Memory B cell (primary cell): ENCODE results near the gene ERBB4.
"Not testable (repeated sequence)": the region's sequence is repeated elsewhere in the genome, so short reads cannot be mapped to it uniquely, and the experiment has no call there.

Experiments used
- ATAC-seq: fragments of 150-1000 bp; cut with Tn5 transposase; 2 replicates; pipeline ENCODE4 v1.10.0; 2021; ENCODE audit warnings: low read depth, mild to moderate bottlenecking, moderate library complexity
- DNase-seq, 2 donors: peaks; one replicate each; pipeline ENCODE4 v3.0.0; 2022; ENCODE audit warnings: low spot score in 2 of 2
- H3K27ac Mint-ChIP-seq: one replicate; pipeline ENCODE4 v1.8.0; 2022; ENCODE audit warnings: mild to moderate bottlenecking, moderate library complexity, mixed read lengths
- H3K27me3 Mint-ChIP-seq: one replicate; pipeline ENCODE4 v1.8.0; 2022; ENCODE audit warnings: mixed read lengths
- H3K36me3 Mint-ChIP-seq: one replicate; pipeline ENCODE4 v1.8.0; 2022; ENCODE audit warnings: mild to moderate bottlenecking, mixed read lengths
- H3K4me1 Mint-ChIP-seq: one replicate; pipeline ENCODE4 v1.8.0; 2022; ENCODE audit warnings: mixed read lengths
- H3K4me3 Mint-ChIP-seq: one replicate; pipeline ENCODE4 v1.8.0; 2022; ENCODE audit warnings: mild to moderate bottlenecking, moderate library complexity, mixed read lengths
- H3K9me3 Mint-ChIP-seq: one replicate; pipeline ENCODE4 v1.8.0; 2022; ENCODE audit warnings: mixed read lengths

Gene ERBB4

DNA sequence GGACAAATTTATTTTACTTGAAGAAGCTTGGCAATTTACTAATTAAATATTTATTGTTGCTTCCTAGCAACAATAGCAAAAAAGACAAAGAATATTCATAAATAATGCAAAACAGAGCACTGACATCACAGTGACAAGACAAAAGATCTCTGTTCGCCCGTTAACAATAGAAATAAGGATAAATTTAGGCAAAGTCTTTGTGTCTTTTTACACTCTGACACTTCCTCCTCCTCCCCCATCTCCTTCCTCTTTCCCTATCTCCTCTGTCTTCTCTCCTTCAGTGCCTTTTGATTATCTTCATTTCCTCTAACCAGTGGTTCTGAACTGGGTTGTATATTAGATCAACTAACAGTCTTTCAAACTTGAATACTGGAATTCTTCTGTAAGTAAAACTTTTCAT lies 808.4 kb downstream of the ERBB4 start:
- Mint-ChIP-seq H3K4me1 (no peaks in the 10 kb centered on the region), H3K36me3 (no peaks in the 10 kb centered on the region), H3K27me3 (no peaks in the 10 kb centered on the region), H3K4me3 (no peak overlapping the region), H3K27ac (no peak overlapping the region), H3K9me3 (no peaks in the 10 kb centered on the region)
- ATAC-seq (no peak), DNase-seq (no peak)

DNA sequence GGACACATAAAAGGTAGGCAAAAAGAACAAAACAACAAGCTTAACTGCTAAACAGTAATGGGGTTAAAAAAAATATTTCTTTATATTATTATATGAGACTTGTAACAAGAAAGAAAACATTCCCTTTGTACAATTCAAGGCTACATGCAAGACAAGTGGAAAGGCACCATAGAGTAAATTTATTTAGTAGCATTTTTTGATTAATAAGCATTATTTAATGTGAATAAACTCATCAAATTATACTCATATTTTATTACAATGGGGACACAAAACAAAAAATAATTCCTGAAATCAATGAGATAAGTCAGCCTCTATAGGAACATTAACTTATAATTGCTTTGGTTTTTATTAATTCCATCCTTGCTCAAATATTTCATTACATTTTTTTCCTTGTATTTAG lies 809.2 kb downstream of the ERBB4 start:
- Mint-ChIP-seq H3K36me3 (no peaks in the 10 kb centered on the region), H3K27ac (no peak overlapping the region), H3K9me3 (no peaks in the 10 kb centered on the region), H3K27me3 (no peaks in the 10 kb centered on the region), H3K4me1 (no peaks in the 10 kb centered on the region), H3K4me3 (no peak overlapping the region)
- no peak for ATAC-seq
- no peak for DNase-seq

DNA sequence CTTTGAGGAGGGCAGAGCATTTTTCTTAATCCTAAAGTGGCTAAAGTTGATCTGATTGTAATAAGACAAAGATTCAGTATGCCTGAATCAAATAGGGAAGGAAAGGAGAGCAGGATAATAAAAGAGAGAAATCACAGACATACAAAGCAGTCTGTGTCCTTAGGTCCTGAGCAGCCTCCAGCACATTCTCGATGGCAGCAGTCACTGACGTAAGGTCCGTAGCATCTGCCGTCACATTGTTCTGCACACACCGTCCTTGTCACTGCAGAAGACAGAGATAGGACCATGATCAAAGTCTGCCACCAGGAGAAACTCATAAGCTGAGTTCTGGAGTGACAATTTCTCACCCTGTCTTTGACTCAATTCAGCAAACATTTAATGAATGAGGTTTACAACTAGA lies 813.7 kb downstream of the ERBB4 start:
- ATAC-seq (no peak), DNase-seq (no peak)
- Mint-ChIP-seq H3K9me3 (no peaks in the 10 kb centered on the region), H3K4me3 (no peak overlapping the region), H3K36me3 (no peaks in the 10 kb centered on the region), H3K4me1 (no peaks in the 10 kb centered on the region), H3K27me3 (no peaks in the 10 kb centered on the region), H3K27ac (no peak overlapping the region)

DNA sequence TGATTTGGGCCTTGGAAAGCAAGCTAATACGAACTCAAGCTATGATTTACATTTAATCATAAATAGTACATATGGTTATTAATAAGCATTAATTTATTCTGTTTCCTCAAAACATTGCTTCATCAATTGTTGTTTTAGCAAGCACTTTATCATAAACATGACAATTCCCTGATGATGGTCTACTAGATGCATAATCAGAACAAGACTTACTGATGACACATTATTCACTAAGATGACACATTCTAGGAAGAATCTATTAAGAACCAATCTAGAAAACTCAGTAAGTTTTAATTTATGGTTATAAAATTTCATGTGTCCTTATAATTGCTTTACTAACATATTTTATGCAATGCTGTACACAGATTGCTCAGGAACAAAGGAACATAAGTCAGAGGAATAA lies 815.2 kb downstream of the ERBB4 start:
- Mint-ChIP-seq H3K27ac (no peak overlapping the region), H3K27me3 (no peaks in the 10 kb centered on the region), H3K9me3 (no peaks in the 10 kb centered on the region), H3K4me1 (no peaks in the 10 kb centered on the region), H3K36me3 (no peaks in the 10 kb centered on the region), H3K4me3 (no peak overlapping the region)
- DNase-seq: no peak
- no peak for ATAC-seq

DNA sequence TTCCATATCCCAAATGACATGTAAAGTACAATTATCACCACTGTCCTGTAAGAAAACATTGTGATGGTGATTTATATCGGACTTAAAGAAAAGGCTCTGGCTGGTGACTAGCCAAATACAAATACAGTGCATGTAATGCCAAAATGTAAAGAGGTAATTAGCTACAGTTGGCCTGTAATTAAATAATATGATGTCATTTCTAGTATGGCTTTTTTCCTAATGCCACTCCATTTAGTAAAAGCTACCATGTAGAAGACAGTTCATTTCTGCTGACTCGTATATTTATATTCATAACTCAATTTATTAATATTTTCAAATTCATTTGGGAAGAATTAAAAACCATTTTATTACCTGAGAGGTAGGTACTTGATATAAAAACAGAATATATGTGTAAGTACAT lies 815.7 kb downstream of the ERBB4 start:
- no peaks in the 10 kb centered on the region for H3K9me3 Mint-ChIP-seq
- H3K27me3 Mint-ChIP-seq: no peaks in the 10 kb centered on the region
- H3K4me3 Mint-ChIP-seq: no peak overlapping the region

DNA sequence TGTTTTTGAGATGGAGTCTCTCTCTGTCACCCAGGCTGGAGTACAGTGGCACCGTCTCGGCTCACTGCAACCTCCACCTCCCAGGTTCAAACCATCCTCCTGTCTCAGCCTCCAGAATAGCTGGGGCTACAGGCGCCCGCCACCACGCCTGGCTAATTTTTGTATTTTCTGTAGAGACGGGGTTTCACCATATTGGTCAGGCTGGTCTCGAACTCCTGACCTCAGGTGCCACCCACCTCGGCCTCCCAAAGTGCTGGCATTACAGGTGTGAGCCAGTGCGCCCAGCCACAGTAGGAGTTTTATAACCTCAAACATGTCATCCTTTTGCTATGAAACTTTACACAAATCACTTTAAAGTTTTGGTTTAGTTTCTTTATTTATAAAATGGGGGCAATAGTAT lies 816.7 kb downstream of the ERBB4 start:
- H3K4me1 Mint-ChIP-seq, H3K4me3 Mint-ChIP-seq, H3K27me3 Mint-ChIP-seq, H3K27ac Mint-ChIP-seq, ATAC-seq, DNase-seq, H3K36me3 Mint-ChIP-seq, H3K9me3 Mint-ChIP-seq: not testable (repeated sequence)

More for the DNA sequence above, 815.7 kb downstream of the ERBB4 start:
- ATAC-seq (no peak), DNase-seq (no peak)
- Mint-ChIP-seq H3K27ac (no peak overlapping the region), H3K36me3 (no peaks in the 10 kb centered on the region), H3K4me1 (no peaks in the 10 kb centered on the region)

DNA sequence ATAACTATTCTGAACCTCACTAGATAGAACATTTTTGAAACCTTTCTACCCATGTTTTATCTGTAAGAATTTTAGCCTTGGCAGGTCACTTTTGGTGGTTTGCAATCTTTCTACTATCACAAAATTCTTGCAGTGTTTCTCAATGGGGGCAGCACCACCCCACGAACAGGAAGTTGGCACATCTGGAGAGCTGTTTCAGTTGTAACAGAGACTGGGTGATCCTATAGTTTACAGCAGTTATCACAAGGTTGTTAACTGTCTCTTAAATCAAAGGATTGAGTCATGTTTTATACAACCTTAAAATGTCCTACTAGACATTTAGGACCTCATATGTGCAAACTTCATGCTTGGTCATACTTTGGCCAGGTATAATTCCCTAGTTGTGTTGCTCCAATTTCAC lies 829.2 kb downstream of the ERBB4 start:
- H3K27me3 Mint-ChIP-seq: no peaks in the 10 kb centered on the region
- no peak for DNase-seq
- no peaks in the 10 kb centered on the region for H3K4me1 Mint-ChIP-seq
- no peaks in the 10 kb centered on the region for H3K36me3 Mint-ChIP-seq
- ATAC-seq: no peak
- H3K9me3 Mint-ChIP-seq: no peaks in the 10 kb centered on the region
- H3K27ac Mint-ChIP-seq: no peak overlapping the region
- no peak overlapping the region for H3K4me3 Mint-ChIP-seq

DNA sequence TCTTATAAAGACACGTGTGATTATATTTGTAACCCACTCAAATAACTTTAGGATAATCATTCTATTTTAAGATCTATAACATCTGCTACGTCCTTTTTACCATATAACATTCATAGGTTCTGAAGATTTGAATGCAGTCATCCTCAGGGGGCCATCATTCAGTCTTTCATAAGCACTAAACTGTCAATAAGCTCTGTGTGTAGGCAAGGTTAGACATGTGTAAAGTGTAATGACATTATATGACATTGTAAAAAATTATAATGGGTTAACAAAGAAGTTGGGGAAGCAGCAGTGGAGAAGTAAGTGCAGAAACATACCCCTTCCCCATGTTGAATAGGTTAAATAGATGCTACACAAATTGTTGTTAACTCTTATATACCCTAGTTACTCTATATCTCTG lies 845.9 kb downstream of the ERBB4 start:
- no peak overlapping the region for H3K4me3 Mint-ChIP-seq
- no peaks in the 10 kb centered on the region for H3K4me1 Mint-ChIP-seq

DNA sequence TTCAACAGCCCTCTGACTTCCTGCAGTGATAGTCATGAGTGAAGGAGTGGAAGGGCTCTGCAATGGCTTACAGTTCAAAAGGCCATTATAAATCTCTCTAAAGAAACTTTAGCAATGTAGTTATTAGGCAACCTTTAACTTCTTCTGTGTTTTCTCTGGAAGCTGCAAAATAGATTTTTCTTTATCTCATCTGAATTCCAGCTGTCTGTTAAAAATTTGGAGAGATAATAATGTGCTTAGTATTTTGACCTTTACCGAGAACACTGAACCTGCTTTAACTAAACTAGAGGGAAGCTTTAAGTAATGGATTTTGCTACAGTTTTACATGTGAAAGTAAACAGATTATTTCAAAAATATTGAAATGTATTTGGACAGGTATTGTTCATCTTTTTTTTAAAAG lies 847.9 kb downstream of the ERBB4 start:
- H3K36me3 Mint-ChIP-seq: no peaks in the 10 kb centered on the region

More for the DNA sequence above, 845.9 kb downstream of the ERBB4 start:
- H3K9me3 Mint-ChIP-seq: peaks cover 6% of the 10 kb centered on the region
- ATAC-seq (no peak), DNase-seq (no peak)
- H3K27ac Mint-ChIP-seq: no peak overlapping the region
- no peaks in the 10 kb centered on the region for H3K36me3 Mint-ChIP-seq
- H3K27me3 Mint-ChIP-seq: no peaks in the 10 kb centered on the region

DNA sequence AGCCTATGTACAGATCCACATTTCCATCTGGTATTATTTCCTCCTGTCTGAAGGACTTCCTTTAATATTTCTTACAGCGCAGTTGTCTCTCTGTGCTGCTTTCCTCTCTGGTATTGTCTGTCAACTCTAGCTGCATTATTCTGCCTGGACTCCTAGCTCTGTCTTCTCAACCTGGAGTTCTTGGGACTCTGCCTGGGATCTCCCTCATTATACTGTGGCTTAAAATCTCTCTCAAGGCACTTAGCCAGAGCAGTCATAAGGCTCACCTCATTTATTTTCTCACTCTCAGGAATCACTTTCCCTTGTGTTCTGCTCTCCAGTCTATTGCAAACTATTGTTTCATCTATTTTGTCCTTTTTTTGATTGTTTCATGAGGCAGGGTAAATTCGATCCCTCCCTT lies 850.4 kb downstream of the ERBB4 start:
- DNase-seq (no peak), ATAC-seq (no peak)
- H3K4me3 Mint-ChIP-seq: no peak overlapping the region
- H3K36me3 Mint-ChIP-seq: no peaks in the 10 kb centered on the region
- H3K27me3 Mint-ChIP-seq: no peaks in the 10 kb centered on the region
- no peaks in the 10 kb centered on the region for H3K4me1 Mint-ChIP-seq
- H3K9me3 Mint-ChIP-seq: peaks cover 8% of the 10 kb centered on the region
- H3K27ac Mint-ChIP-seq: no peak overlapping the region

More for the DNA sequence above, 847.9 kb downstream of the ERBB4 start:
- Mint-ChIP-seq H3K27me3 (no peaks in the 10 kb centered on the region), H3K4me3 (no peak overlapping the region), H3K9me3 (peaks cover 6% of the 10 kb centered on the region), H3K4me1 (no peaks in the 10 kb centered on the region), H3K27ac (no peak overlapping the region)
- DNase-seq (no peak), ATAC-seq (no peak)

DNA sequence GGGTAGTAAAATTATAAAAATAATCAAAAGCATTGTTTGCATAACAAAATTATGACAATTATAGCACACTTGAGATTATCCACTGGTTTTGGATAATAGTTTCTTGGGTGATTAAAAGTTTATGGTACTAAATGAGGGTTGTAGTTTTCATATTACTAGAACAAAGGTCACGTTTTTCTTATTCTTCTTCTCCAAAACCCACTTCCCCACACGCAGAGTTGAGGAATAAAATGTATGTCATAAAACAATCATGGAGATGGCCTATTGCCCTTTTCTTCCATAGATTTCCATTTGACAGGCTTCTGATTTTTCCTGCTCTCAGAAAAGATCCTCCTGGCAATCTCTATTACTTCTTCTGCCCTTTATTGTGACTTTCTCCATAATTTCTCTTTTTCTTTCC lies 863.9 kb downstream of the ERBB4 start:
- Mint-ChIP-seq H3K27me3 (no peaks in the 10 kb centered on the region), H3K4me1 (no peaks in the 10 kb centered on the region), H3K36me3 (no peaks in the 10 kb centered on the region)

DNA sequence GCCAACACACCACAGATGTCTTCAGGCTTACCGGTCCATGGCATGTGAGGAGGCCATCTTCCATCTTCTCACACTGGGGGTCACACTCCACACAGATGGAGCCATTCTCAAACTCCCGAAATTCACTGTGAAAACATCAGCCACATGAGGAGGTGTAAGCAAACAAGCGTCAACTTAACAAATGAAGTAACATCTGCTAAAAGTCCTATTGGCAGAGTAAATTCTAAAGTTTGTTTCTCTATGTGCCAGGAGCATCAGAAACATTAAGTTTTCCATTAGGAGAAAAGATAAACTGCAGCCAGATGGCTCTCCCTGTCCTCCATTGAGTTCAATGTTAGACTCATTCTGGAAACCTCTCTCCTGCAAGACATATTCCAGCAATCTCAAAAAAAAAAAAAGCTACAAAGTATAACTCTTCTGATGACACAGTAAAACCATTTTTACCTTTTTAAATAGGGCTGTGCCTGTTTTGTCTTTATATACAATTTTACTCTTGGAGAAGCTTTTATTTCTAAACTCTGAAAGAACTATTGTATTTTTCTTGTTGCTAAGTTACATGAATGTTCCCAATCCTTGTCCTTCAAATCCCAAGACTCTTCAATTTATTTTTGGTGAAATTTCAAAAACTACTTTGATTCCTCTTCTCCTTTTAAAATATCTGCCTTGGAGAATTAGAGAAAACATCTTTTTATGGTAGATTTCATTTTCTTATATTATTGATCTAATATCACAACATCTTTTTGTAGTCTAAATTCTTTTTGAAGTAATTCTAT lies 865.3 kb downstream of the ERBB4 start:
- DNase-seq (no peak), ATAC-seq (no peak)
- Mint-ChIP-seq H3K27me3 (no peaks in the 10 kb centered on the region), H3K4me3 (no peak overlapping the region), H3K9me3 (no peaks in the 10 kb centered on the region), H3K4me1 (no peaks in the 10 kb centered on the region), H3K36me3 (no peaks in the 10 kb centered on the region), H3K27ac (no peak overlapping the region)

More for the DNA sequence above, 863.9 kb downstream of the ERBB4 start:
- H3K4me3 Mint-ChIP-seq: no peak overlapping the region
- H3K9me3 Mint-ChIP-seq: no peaks in the 10 kb centered on the region
- H3K27ac Mint-ChIP-seq: no peak overlapping the region
- ATAC-seq (no peak), DNase-seq (no peak)

DNA sequence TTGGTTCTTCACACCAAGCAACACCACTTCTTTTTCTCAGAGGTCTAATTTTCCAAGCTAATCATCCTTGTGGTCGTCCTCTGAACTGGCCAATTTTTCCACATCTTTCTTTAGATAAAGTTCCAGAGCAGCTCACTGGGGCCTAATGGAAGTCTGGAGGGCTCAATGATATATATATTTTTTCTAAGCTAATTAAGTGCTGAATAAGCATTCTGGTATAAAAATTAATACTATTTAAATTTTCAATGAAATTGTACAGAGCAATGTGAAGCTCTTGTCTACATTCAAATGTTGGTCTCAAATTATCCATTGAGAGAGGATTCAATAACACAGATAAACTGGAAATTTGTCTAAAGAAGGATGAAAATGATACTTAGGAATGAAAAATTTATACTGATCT lies 866.6 kb downstream of the ERBB4 start:
- Mint-ChIP-seq H3K36me3 (no peaks in the 10 kb centered on the region), H3K9me3 (no peaks in the 10 kb centered on the region), H3K27ac (no peak overlapping the region), H3K4me3 (no peak overlapping the region), H3K27me3 (no peaks in the 10 kb centered on the region), H3K4me1 (no peaks in the 10 kb centered on the region)
- no peak for DNase-seq
- ATAC-seq: no peak

DNA sequence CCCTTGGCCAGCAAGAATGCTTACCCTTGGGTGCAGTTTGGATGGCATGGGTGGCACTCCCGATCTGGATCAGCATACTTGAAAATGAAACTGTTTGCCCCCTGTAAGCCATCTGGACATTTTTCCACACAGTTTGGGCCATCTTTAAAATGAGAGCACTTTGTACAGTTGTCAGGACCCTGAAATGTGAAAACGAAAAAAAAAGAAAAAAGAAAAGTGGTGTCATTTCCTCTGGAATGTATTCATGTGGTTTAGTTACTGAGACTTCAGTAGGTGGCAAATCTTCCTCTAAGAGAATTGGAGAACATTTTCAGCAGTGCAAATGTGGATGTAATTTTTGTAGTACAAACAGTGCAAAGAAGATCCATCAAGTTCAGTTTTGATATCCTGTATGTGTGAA lies 873.3 kb downstream of the ERBB4 start:
- no peaks in the 10 kb centered on the region for H3K4me1 Mint-ChIP-seq
- H3K27me3 Mint-ChIP-seq: no peaks in the 10 kb centered on the region
- H3K9me3 Mint-ChIP-seq: no peaks in the 10 kb centered on the region
- ATAC-seq (no peak), DNase-seq (no peak)
- no peak overlapping the region for H3K27ac Mint-ChIP-seq
- no peak overlapping the region for H3K4me3 Mint-ChIP-seq
- no peaks in the 10 kb centered on the region for H3K36me3 Mint-ChIP-seq

DNA sequence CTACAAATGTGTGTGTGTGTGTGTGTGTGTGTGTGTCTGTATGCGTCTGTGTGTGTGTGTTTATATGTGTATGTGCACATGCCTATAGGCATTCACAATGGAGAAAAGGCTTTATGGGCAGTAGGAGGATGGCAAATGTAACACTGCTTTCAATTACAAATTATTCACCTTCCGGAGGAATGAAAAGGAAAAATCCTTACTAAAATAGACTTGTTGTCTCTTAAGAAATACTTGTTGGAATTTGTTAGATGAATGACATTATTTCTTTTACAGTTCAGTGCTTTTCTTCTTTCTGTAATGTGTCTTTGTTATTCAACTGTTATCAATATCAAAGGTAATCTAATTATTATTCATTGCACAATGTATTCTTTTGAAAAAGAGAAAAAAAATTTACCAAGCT lies 874.3 kb downstream of the ERBB4 start:
- Mint-ChIP-seq H3K36me3 (no peaks in the 10 kb centered on the region), H3K4me3 (no peak overlapping the region), H3K9me3 (no peaks in the 10 kb centered on the region), H3K27me3 (no peaks in the 10 kb centered on the region), H3K27ac (no peak overlapping the region), H3K4me1 (no peaks in the 10 kb centered on the region)
- ATAC-seq (no peak), DNase-seq (no peak)
